GM21390 (cell line): ENCODE measurements around the gene EIF4E1B.

Experiments
- ATAC-seq: cut with Tn5 transposase; IDR thresholded peaks from one replicate; pipeline ENCODE4 v1.9.1; 2021; ENCODE audit not compliant: unreplicated experiment

Gene EIF4E1B

DNA sequence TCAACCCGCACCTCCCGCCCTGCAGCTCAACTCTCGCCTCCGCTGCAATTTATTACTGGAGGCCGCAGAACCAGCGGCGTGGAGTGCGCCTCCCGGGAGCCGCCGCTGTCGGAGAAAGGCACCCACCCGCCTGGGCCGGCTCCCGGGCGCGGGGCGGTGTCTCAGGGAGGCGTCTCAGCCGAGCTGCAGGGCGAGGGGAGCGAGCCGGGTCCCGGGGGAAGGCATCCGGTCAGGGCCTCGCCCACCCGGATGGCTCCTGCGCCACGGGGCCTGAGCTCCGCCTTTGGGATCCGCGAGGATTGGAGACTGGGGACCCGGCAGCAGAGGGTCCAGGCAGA lies 49.7 kb downstream of the EIF4E1B start:
- no peak for ATAC-seq

DNA sequence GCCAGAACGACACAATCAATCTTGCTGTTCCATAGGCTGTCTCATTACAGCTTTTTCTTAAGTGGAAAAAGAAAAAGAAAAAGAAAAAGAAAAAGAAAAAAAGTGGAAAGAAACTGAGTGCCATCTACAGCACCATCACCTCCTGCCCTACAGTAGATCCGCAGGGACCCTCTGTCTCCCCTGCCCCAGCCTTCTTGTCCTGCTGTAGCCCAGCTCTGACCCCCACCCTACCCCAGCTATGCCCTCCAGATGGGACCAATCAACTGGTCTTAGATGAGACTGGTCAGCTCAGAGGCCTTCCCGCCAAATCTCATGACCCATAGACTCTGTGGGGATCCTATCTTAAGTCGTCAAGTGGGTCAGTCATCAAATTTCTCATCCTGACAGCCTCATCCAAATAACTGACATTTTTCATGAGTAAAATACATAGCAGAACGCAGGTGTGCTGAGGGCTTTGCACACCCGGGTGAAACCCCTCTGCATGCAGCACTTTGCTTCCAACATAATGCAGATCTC lies 51.6 kb downstream of the EIF4E1B start:
- ATAC-seq = no peak

DNA sequence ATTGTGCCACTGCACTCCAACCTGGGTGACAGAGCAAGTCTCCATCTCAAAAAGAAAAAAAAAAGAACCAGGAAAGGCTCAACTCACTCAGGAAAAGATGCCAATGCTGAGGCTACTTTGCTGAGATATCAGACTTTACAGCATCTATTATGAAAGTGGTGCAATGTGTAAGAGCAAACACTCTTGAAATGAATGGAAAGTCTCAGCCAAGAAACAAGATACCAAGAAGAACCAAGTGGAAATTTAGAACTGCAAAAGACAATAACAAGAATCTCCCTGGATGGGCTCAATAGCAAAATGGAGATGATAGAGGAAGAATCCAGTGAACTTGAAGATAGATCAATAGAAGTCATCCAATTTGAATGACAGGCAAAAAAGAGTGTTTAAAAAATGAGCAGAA lies 54.5 kb downstream of the EIF4E1B start:
- no peak for ATAC-seq

DNA sequence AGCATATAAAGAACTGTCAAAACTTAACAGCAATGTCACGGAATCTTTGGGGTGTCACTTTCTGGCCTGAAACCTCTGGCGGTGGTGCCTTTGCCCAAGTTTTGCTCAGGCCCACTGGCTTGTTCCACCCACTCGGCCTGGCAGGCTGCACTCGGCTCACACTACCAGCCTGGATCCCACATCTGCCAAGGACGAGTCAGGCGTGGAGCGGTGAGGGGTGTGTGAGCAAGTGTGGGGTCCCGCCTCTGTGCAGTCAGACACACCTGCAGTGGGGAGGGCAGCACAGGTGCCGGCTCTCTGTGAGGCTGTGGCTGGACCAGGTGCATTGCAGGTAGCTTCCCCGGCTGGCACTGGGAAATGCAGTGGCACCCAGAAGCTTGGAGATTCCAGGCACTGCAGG lies 56.8 kb downstream of the EIF4E1B start:
- ATAC-seq = no peak

DNA sequence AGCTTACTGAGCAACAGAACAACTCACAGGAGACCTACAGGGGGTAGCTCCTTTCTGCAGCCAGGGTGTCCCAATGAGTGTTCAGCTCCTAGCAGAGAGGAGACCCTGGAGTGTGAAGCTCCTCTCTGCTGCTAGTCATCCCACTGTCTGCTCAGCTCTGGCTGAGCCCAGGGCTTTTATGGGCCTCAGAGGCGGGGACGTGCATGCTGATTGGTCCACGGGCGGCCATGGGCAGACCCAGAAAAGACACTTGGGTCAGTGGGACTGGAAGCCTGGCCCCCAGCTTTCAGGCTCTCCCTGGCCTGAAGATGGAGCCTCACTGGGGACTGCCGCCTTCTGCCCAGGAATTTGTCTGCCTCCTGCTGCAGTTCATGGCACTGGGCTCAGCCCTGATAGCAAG lies 57.4 kb downstream of the EIF4E1B start:
- ATAC-seq = no peak

DNA sequence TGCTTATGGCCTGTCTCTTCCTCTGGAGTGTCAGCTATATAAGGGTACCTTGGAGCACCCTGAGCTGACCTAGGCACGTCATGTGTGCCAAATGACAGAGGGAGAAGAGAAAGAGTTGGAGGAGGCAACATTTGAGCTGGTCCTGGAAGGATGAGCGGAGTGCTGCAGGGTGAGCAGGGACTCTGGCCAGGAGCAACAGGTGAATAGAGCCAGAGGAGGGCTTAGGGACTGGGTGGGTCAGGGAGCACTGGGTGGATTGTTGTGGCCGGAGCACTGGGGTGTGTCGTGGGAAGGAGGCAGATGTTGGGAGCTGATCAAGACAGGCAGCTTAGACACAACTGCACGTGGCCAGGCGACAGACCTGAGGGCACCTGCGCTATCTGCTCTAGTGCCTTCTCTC lies 60.4 kb downstream of the EIF4E1B start:
- no peak for ATAC-seq

DNA sequence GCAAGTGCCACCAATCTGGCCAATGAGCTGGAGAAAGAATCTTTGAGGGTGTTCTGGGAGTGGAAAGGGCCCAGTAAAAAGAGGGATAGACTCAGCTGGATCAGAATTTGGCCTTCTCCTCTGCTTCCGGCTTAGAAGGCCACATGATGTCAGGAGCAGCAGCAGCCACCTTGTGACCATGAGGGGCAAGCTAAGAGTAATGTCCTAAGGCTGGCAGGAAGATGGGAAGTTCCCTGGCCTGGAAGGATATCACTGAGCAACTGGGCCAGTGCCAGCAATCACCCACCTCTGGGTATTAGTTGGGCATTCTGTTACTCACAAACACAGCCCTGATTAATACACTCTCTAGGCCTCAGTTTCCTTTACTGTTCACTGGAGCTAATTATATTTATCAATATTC lies 61.0 kb downstream of the EIF4E1B start:
- ATAC-seq = no peak

DNA sequence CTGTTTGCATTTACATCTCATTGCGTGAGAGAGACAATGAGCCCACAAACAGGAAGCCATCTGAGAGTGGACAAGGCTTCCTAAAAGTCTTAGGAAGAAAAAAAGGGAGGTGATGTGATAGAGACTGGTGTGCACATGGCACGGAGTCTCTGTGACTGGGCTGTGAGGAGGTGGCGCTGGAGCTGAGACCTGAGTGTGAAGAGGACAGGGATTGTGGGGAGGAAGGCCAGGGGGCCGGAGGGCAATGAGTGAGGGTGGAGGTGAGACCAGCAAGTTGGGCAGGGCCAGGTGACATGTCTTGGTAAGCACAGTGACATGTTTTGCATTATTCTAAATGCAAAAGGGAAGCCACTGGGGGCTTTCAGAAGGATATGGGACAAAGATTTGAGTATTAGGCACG lies 61.9 kb downstream of the EIF4E1B start:
- ATAC-seq = no peak

DNA sequence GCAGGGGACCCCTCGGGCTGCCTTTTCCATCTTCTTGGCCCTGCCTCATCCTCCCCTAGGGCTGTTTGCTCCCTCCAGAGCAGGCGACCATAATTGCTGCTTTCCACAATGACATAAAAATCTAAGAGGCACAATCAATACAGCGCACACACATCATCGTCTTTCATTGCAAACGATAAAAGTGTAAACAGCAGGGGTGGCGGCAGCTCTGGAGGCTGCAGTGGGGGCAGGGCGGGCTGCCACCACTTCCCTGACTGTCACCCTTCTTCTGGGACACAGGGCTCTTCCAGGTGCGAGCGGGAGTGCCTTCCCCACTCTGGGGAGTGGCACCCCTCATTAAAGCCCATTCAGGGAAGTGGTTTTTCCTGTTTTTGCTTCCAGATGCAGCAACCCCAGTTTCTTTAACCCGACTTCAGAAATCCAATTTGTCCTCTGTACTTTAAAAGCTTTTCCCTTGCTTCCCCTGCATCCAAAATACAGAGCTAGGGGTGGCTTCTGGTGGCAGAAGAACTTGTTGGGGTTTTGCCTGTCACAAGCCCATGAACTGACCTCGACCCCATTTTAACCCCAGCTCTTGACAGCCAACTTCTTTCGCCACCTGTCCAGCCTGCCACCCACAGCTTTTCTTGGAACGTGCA lies 62.5 kb downstream of the EIF4E1B start:
- no peak for ATAC-seq

DNA sequence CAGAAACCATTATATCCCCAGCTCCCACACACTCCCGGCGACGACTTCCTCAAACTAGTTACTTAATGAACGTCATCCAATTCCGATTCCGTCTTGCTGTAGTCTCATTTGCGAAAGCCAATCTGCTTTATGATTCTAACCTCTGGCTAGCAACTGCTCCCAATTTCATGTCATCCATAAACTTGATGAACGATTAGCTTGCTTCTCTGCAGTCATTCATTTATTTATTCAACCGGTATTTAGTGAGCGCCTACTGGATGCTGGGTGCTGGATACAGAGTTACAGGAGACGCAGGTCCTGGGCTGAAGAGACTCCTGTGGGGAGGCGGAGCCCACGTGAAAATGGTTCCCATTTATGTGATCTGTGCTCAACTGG lies 63.0 kb downstream of the EIF4E1B start:
- no peak for ATAC-seq

DNA sequence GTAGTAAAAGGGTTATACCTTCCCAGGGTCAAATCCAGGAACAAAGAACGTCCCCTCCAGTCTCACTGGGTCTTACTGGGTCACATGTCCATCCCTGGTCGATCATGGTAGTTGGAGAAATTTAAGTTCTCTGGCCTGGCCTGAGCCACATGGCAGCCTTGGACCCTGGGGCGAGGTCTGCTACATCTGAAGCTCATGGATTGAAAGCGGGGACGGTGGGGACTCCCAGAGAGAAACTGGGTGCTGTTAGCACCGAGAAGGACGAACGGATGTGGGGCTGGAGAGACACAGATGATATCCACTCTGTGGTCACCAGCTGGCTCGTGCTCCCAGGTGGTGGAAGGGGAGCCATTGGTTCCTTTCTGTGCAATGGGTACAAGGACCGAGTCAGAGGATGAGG lies 63.7 kb downstream of the EIF4E1B start:
- ATAC-seq = no peak

DNA sequence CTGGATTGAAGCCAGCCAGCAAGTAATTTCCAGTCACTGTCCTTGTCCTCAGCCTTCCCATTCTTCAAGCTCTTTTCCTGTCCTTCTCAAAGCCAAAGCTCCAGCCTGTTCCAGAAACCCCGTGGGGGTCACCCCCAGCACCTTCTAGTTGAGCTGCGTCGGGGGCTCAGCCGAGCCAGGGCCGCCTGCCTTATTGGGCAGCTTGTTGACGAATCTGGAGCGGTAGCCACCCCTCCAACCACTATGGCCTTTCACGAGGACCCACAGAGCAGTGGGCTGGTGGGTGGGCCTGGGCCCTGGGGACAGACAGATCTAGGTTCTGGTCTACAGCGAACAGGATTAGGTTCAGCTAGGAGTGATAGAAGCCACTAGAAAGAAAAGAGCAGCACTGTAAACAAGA lies 64.2 kb downstream of the EIF4E1B start:
- no peak for ATAC-seq

DNA sequence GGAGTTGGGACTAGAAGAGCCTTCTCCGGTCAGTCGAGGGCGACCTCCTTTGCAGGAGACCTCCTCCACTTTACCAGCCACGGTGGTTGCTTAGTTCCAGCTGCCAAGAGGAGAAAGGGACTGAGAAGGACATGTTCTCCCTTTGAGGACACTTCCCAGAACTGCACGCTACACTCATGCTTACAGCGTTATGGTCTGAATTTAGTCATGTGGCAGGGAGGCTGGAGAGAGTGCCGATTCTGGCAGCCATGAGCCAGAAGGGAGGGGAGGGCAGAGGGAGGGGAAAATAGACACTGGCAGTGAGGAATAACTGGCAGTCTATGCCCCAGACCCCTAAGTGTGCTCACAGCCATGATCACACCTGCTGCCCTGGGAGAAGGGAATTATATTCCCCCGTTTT lies 64.6 kb downstream of the EIF4E1B start:
- ATAC-seq = no peak
